Measurements from ENCODE around the gene NNAT.

Gene NNAT

GRCh38 chr20:37511610-37512275 lies 9.3 kb upstream of the NNAT start:
- no peak overlapping the region for H3K4me3 ChIP-seq (replicated peaks; ENCODE audit: low read depth, low read length)
- DNase-seq (ENCODE audit: low read depth), result no peak
- TF ChIP-seq CTCF (IDR thresholded peaks at IDR 0.05; ENCODE audit: low read length, missing control alignments), result no peak

- no peak for DNase-seq (ENCODE audit: low read depth)
- no peak for TF ChIP-seq CTCF (IDR thresholded peaks at IDR 0.05; ENCODE audit: low read length, missing control alignments)
- H3K4me3 ChIP-seq (replicated peaks; ENCODE audit: low read depth, low read length), result no peak overlapping the region
Measured at GRCh38 chr20:37513779-37514359, 7.2 kb upstream of the NNAT start.

- TF ChIP-seq CTCF (IDR thresholded peaks at IDR 0.05; ENCODE audit: low read length, missing control alignments), result no peak
- DNase-seq (ENCODE audit: low read depth), result no peak
- no peak overlapping the region for H3K4me3 ChIP-seq (replicated peaks; ENCODE audit: low read depth, low read length)
Measured at GRCh38 chr20:37515876-37516275, 5.2 kb upstream of the NNAT start.

- no peak for DNase-seq (ENCODE audit: low read depth)
- no peak for TF ChIP-seq CTCF (IDR thresholded peaks at IDR 0.05; ENCODE audit: low read length, missing control alignments)
Measured at GRCh38 chr20:37516811-37517750, 4.0 kb upstream of the NNAT start.

GRCh38 chr20:37518059-37518458 lies 3.0 kb upstream of the NNAT start:
- TF ChIP-seq CTCF (IDR thresholded peaks at IDR 0.05; ENCODE audit: low read length, missing control alignments), result no peak
- H3K4me3 ChIP-seq (replicated peaks; ENCODE audit: low read depth, low read length), result no peak overlapping the region
- DNase-seq (ENCODE audit: low read depth), result no peak

More at GRCh38 chr20:37516811-37517750, 4.0 kb upstream of the NNAT start:
- no peak overlapping the region for H3K4me3 ChIP-seq (replicated peaks; ENCODE audit: low read depth, low read length)

- H3K4me3 ChIP-seq (replicated peaks; ENCODE audit: low read depth, low read length), result no peak overlapping the region
- no peak for TF ChIP-seq CTCF (IDR thresholded peaks at IDR 0.05; ENCODE audit: low read length, missing control alignments)
- DNase-seq (ENCODE audit: low read depth), result no peak
Measured at GRCh38 chr20:37518606-37519507, 2.2 kb upstream of the NNAT start.
